GM18861 (cell line): ENCODE measurements around the gene CACNA1B.

ENCODE experiments used
- ATAC-seq: cut with Tn5 transposase; IDR thresholded peaks from one replicate; pipeline ENCODE4 v1.9.1; 2021; ENCODE audit not compliant: unreplicated experiment

Gene CACNA1B

DNA sequence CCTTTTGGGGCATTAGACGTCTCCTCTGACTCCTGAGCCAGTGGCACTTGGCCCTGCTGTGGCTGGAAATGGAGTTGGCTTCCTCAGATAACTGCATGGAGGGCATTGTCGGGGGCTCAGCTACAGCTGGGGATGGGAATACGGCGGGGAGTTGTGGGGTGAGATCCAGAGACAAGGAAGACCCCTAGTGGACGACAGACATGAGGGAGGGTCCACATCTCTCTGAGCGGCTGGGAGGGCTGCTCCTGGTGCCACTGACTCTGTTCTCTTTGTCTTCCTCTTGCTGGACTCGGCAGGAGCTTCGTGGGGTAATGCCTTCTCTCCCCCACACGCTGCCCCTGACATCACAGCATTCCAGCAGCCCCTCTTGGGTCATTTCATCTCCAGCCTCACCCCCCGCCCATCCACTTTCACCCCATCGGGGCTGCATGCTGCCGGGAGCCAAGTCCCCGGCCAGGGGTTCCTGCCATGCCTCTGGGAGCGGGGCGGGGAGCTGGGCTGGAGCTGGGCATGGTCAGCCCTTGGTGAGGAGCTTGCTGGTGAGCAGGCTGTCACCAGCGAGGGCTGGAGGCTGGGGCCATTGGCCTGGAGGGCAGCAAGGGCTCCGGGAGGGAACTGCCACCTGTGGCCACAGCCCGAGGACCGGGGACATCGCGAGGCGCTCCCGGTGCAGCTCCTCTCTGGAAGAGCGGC lies 172.3 kb downstream of the CACNA1B start:
- ATAC-seq, result no peak

DNA sequence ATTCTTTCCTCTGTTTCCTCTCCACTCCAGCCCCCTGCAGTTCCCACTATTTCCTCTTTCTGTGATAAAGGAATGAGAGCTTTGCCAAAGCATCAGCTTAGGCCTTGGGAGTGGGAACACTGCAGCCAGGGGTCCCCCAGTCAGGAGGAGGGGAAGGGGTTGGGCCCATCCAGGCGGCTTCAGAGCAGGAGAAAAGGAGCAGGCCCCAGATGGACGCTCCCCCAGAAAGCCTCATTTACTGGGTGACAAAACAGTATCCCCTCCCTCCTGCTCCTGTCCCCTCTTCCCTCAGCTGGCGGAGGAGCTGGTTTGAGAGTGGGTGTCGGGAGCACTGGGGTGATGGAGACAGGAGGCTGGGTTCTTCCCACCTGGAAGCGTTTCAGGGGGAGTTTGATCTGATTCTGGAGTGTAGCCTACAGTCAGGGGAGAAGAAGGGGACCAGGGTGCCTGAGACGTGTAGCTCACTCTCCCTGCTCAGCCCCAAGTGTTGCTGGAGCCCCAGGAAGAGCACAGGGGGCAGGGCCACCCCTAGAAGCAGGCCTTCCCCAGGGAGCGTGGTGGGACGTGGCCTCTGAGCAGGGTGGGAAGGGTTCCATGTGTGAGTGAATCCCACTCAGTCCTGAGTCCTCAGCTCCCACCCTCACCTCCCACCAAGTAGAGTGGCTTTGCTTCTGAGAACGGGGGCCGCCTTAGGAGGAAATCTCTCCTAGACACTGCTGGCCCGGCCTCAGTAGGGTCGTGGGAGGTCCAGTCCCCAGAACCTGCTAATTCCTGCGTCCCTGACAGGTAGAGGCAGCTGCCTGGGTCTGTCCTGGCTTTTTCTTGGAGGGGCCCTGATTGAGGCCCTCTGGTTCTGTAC lies 173.1 kb downstream of the CACNA1B start:
- ATAC-seq, result no peak

DNA sequence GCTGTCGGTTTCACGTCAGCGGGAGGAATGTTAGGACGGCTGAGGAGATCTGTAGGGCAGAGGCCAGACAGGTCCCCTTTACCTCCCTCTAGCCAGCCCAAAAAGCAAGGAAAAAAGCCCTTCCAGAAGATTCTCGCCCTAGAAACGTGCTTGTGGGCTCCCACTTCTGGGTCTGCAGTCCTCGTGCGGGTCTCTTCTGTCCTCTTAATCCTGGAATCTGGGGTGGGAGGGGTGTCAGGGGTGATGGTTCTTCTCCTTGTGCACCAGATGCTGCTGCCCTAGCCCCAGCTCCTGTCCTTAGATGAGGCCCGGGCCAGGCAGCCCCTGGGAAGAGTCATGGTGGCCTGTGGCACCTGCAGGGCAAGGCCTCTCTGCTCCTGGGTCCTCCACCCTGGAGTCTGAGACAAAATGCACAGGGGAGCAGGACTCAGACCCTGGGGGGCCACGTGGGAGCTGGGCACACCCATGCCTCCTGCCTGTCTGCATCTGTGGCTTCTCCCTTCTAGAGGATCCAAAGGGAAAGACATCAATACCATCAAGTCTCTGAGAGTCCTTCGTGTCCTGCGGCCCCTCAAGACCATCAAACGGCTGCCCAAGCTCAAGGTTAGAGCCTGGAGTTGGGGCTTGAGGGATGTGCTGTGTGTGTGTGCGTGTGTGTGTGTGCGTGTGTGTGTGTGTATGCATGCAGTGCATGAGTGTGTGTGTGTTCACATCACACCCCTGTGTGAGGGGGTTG lies 174.2 kb downstream of the CACNA1B start:
- ATAC-seq, result no peak

DNA sequence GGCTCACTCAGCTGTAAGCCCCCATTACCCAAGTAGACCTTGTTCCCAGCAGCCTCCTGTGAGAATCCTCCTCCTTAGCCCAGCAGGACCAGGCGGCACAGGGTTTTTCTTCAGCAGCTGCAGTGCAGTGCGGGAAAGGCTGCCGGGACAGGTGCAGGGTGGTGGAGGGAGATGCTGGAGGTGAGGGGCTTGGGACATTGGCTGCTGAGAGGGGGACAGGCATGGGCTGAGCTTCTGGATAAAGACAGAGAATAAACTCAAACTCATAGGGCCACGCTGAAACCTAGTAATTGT lies 174.7 kb downstream of the CACNA1B start:
- no peak for ATAC-seq

DNA sequence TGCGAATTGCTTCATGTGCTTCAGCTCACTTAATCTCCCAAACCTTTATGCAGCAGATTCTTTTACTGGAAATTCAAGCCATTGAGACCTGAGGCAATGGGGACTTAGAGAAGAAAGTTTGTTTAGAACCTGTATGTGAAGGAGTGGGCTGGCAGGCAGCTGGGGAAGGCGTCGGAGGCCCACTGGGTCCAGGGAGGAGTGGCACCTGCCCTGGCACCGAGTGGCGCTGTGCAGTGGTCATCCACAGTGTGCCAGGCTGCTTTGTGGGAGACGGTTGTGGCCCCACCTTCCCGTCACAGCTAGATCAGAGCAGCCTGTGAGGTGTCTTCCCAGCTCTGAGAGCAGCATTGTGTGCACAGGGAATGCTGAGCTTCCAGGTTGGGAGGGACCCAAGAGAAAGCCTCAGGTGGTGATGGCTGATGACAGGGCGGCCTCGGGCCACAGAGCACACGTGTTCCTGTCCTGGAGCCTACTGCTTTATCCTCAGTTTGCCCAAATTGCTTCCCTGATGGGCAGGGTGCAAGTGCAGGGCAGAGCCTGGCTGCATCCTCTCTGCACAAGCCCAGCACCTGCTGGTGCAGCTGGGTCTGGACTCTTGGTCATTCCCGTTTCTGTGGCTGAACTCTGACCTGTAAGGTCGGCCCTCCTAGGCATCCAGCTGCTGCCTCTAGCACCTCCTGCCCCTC lies 175.2 kb downstream of the CACNA1B start:
- no peak for ATAC-seq

DNA sequence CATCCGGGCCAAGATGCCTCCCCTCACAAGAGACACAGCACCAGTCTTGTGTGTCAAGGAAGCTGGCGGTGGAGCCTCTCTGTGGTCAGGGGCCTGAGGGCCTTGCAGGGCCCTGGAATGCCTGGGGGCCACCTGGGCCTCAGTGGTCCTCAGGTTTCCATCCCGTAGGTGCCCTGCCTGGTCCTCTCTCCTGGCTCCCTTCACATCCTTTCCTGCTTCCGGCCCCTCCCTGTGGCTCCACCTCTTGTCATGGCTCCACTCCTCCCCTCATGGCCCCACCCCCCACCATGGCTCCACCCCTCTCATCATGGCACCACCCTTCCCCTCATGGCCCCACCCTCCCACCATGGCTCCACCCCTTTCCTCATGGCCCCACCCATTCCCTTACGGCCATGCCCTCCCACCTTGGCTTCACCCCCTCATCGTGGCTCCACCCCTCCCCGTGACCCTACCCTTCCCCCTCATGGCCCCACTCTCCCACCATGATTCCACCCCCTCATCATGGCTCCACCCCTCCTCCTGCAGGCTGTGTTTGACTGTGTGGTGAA lies 175.8 kb downstream of the CACNA1B start:
- ATAC-seq, result no peak

DNA sequence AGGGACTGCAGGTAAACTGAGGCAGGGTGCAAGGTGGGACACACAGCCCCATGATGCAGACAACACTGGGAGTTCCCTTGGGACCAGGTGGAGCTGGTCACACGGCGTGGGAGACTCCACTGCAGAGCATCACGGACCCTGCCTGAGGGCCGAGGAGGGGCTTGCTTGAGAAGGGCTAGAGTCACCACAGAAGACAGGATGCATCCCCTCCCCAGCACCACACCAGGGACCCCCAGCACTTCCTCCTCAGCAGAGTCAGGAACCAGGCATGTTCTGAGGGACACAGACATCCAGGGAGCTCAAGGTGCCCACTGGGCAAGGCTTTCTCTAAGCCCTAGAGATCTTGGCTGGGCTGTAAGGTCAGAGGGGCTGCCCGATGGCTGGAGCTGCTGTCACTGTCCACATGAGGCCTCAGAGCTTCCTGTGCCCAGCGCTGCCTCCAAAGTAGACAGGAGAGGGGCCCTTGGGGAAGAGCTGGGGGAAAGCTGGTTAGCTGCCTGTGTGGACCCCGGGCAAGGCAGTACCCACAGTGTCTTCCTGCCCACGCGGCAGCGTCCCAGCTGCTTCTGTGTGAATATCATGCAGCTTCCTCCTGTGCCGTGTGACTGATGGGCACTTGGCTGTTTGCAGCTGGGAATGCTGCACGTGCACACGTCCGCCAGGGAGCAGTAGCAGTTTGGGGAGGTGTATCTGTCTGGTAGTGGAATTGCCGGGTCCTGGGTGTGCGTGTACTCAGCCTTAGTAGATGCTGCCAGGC lies 176.6 kb downstream of the CACNA1B start:
- no peak for ATAC-seq

DNA sequence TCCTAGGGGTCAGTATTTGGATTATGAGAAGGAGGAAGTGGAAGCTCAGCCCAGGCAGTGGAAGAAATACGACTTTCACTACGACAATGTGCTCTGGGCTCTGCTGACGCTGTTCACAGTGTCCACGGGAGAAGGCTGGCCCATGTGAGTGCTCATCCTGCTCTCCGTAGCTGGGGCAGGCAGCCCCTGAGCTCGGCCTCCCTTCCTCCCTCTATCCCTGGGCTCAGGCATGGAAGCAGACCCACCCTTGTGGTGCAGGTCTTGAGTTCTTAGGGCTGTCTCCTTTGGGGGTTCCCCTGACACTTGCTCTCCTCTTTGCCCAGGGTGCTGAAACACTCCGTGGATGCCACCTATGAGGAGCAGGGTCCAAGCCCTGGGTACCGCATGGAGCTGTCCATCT lies 180.1 kb downstream of the CACNA1B start:
- ATAC-seq, result no peak

DNA sequence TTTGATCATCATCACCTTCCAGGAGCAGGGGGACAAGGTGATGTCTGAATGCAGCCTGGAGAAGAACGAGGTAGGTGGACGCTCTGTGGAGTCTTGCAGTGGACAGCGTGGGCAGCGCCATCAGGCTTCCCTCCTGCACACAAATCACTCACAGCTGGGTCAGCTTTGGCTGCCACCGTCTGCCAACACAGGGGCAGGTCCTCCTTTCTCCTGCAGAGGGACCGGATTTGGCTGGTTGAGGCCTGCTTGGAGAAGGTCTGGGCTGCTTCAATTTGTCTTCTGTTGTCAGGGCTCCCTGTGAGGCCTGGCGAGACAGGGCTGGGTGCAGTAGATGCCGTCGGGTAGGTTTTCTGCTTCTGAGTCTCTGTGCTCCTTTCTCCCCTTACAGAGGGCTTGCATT lies 180.6 kb downstream of the CACNA1B start:
- no peak for ATAC-seq

DNA sequence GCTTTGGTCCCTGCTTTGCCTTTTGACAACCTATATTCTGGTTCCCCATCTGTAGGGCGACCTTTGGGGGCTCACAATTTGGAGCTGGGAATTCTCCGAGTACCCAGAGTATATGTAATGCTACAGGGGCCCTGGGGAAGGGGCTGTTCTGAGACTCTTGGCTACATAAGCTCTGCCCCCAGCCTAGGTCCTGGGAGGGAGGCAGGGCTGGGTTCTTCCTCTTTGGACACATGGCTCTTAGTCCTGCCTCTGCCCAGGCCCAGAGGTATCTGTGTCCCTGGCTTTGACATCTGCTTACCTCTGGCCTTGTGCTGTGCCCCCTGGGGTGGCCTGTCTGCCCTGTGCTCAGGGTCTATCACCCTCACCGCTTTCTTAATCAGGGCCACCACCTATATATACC lies 181.6 kb downstream of the CACNA1B start:
- ATAC-seq, result no peak

DNA sequence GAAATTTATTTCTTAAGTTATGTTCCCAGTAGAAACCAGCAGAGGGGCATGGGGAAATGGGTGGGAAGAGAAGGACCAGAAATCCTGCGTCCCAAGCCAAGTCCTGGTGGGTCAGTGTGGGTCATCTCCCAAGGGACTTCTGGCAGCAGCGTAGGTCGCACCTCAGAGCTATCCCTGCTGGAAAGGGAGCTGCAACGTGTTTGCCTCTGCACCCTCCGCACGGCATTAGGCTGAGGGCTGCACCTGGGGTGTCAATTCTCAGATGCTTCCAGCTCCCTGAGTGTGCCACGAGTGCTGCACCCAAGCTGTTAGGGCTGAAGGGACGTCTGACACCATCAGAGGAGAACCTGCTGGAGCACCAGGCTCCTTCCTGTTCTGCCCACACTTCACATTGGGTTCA lies 182.8 kb downstream of the CACNA1B start:
- ATAC-seq, result no peak

DNA sequence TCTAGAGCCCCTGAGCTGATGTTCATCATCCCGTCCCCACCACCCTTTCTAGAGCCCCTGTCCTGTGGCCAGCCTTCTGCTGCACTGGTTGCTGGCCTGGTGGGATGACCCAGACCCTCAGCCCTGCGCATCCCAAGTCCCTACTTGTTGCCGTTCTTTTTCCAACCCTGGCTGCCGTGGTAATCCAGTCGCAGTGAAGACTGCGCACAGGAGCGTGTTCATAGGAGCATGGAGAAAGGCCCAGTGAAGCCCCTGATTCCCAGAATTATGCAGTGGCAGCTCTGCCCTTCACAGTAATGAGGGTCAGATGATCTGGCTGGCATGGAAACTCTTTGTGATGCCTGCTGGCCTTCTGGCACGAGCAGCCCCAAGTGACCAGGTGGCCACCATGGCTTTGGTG lies 183.3 kb downstream of the CACNA1B start:
- ATAC-seq, result no peak

DNA sequence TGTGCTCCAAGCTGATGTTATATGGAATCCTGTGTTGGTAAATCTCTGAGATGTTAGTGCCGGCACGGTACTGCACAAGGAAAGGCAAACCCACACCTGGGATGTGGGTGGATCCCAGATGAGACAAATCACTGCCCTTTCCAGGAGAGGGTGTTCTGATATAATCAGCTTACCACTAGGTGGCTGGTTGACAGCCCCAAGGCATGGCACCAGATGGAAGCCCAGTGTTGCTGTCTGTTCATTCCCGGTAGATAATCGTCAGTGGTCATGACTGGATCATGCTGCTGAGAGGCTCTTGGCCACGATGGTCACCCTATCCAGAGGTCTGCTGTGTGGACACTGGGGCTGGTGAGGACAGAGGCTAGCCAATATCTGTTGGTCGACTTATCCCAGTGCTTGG lies 184.0 kb downstream of the CACNA1B start:
- ATAC-seq, result no peak

DNA sequence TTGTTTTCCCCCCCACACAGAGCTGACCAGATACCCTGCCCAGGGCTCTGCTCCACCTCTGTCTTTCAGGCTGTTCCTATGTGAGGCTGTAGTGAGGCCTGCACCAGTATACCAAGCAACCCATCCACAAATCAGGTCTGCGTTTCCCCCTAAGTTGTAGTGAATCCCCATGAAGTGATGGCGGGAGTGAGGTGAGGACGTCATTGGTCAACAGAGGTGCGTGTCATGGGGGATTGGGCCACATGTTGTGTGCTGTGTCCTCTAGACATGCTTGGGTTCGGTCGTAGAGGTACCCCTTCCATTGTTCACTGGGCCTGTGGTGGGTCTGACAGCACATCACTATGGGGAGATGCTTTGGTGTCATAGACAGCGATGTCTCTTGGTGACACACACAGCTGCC lies 184.6 kb downstream of the CACNA1B start:
- ATAC-seq, result no peak

DNA sequence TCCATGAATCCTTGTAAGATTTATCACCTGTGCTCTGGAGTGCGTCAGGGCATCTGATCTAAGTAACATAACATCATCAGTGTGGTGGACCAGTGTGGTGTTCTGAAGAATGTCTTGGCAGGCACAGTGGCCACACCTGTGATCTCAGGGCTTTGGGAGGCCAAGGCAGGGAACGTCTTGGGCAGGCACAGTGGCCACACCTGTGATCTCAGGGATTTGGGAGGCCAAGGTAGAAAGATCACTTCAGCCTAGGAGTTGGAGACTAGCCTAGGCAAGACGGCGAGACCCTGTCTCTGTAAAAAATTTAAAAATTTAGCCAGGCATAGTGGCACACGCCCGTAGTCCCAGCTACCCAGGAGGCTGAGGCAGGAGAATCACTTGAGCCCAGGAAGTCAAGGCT lies 185.5 kb downstream of the CACNA1B start:
- ATAC-seq, result no peak

DNA sequence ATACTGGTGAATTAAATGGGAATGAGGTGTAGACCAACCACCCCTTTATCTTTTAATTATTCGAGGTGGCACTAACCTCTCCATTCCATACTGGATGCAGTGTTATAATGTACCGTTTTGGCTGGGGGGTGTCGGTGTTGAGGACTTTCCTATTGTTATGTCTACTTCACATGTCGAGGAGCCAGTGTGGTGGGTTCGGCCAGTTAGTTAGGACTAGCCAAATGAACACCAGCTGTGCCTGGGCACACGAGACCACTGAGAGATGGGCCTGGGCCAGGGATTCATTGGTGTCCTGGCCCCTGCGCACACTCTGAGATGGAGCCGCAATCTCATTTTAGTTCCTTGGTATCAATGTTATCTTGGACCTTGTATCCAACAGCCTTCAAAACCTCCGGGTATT lies 186.2 kb downstream of the CACNA1B start:
- no peak for ATAC-seq

DNA sequence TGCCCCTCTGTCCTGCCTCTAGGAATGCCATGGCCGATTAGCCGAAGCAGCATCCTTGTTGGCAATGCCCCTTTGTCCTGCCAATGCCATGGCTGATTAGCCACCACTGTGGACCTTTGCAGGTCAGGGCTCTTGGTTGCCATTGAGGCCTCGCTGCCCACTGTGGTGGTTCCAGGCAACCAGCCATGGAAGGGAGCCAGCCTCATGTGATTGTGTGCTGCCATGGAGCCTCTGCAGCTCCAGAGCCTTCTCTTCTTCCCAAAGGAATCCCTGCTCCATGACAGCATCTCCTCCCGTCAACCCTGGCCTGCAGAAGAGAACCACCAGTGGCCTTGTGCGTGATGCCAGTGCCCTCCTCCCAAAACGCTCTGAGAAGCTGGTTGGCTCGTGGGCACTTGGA lies 187.0 kb downstream of the CACNA1B start:
- ATAC-seq, result no peak

DNA sequence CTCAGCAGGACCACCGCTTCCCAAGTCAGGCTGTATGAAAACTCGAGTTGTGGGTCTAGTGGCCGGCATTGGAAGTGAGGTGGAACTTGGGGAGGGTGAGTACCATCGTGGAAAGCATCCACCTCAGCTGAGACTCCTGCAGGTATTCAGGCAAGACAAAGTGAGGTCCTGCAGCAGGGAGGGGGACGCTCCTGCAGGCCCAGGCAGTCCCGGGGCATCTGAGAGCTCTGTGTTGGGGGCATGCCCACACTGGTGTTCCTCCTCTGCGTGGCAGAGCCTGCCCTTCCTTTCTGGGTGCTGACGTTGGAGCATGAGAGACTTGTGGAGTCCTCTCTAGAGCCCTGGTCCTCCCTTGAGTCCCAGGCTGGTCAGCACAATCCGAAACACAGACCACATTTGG lies 187.7 kb downstream of the CACNA1B start:
- ATAC-seq, result no peak

DNA sequence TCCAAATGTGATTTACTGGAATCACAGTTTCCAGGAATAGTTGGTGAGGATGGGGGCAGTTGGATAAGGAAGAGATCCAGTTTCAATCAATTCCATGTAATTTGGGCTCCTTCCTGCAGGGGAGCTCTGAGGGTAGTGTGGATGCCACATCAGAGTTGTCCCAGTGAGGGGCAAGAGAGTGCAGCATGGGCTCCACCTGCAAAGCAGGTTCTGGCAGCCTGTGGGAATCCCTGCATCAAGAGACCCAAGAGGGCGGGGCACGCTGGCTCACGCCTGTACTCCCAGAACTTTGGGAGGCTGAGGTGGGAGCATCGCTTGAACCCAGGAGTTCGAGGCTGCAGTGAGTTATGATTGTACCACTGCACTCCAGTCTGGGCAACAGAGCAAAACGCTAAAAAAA lies 188.5 kb downstream of the CACNA1B start:
- no peak for ATAC-seq

DNA sequence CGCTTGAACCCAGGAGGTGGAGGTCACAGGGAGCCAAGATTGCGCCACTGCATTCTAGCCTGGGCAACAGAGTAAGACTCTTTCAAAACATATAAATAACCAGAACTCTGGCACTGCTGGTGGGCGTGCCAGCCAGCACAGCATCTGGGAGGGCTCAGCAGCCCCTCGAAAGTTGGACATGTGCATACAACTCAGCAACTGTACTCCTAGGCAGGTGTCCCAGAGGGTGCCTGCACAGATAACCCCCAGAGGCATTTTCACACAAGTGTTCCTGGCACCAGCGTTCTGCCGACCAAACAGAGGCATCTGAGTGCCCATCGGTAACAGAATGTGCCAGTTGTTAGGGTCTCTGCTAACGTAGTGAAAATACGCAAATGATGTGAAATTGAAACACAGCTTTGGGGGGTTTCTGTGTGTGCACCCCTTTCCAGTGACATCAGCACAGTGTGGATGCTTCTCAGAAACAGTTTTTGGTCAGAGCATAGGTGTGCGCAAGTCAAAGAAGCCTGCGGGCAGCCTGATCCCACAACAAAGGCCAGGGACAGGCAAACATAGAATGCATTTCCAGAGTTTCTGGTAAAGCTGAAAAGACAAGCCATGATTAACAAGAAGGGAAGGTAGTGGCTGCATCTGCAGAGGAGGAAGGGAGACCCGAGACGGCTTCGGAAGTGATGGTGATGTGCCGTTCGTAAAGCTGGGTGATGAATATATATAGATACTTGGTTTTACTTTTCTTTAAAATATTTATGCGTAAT lies 190.2 kb downstream of the CACNA1B start:
- ATAC-seq, result no peak
